HG03025 (cell line): ENCODE results near the gene ICA1.
"Not testable (repeated sequence)": the region's sequence is repeated elsewhere in the genome, so short reads cannot be mapped to it uniquely, and the experiment has no call there.

ENCODE experiments used
- ATAC-seq: cut with Tn5 transposase; IDR thresholded peaks from one replicate; pipeline ENCODE4 v1.9.1; 2021; ENCODE audit warnings: mild to moderate bottlenecking, moderate library complexity; ENCODE audit not compliant: unreplicated experiment, low FRiP score

The ICA1 gene

DNA sequence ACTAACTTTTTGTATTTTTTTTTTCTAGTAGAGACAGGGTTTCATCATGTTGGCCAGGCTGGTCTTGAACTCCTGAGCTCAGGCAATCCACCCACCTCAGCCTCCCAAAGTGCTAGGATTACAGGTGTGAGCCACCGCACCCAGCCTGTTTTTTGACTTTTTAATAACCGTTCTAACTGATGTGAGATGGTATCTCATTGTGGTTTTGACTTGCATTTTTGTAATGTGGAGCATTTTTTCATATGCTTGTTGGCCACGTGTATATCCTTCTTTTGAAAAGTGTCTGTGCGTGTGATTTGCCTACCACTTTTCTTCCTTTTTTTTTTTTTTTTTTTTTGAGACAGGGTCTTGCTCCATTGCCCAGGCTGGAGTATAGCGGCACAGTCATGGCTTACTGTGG, 198.7 kb downstream of the ICA1 start:
- ATAC-seq, result not testable (repeated sequence)
